ENCODE measurements around the gene DSCAM.

DNA sequence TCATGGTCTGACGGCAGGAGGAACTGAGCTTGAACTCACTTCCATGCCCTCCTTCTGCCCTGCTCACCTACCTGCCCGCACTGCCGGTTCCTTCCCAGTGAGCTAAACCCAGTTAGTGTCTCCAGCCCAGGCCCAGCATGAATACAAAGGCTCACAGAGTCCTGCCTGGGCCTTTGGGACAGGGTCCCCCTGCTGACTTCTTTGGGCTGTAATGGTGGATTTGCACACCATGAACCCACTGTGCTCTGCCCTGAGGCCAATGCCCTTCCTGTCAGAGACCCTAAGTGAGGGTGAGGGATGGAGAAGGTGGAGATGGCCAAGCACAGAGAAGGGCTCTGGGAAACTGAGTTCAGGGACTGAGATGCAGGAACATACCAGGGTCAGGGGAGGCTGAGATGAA, 826.3 kb downstream of the DSCAM start:
- TF ChIP-seq POLR2A (IDR thresholded peaks at IDR 0.05): no peak
- TF ChIP-seq, protein P1, sequence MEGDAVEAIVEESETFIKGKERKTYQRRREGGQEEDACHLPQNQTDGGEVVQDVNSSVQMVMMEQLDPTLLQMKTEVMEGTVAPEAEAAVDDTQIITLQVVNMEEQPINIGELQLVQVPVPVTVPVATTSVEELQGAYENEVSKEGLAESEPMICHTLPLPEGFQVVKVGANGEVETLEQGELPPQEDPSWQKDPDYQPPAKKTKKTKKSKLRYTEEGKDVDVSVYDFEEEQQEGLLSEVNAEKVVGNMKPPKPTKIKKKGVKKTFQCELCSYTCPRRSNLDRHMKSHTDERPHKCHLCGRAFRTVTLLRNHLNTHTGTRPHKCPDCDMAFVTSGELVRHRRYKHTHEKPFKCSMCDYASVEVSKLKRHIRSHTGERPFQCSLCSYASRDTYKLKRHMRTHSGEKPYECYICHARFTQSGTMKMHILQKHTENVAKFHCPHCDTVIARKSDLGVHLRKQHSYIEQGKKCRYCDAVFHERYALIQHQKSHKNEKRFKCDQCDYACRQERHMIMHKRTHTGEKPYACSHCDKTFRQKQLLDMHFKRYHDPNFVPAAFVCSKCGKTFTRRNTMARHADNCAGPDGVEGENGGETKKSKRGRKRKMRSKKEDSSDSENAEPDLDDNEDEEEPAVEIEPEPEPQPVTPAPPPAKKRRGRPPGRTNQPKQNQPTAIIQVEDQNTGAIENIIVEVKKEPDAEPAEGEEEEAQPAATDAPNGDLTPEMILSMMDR (IDR thresholded peaks at IDR 0.05): no peak
